Heart left ventricle (tissue), 13 donors: Measurements from ENCODE around the gene SYK.

Source experiments
- POLR2A ChIP-seq, 2 donors: fragments of 450-650 bp; IDR thresholded peaks; one replicate each; pipeline ENCODE4 v1.6.1; 2017; ENCODE audit warnings: antibody characterized with exemption in 2 of 2, mild to moderate bottlenecking in 2 of 2, moderate library complexity in 2 of 2
- TF ChIP-seq, protein P1 (sequence below), 12 donors: fragments of 200-600 bp; sonication (generic) in 4 of 12; IDR thresholded peaks; one replicate each; pipeline versions ENCODE4 v1.5.0 to v1.8.0; 2018 to 2022; ENCODE audit warnings: antibody characterized with exemption in 12 of 12, mild to moderate bottlenecking in 5 of 12
- donor health status: ischemic (EF 13 %, LVEDD 7.1; RV severe dilation, severe dysfunction).
- donor health status: DM: no; HTN: yes; CAD: no.
- donor health status: DM: no; HTN: no; CAD: no.
- donor health status: ischemic (EF 25% LVEDD 6.9; RV normal size, moderate dysfunction).
- donor health status: ischemic (EF 25% LVEDD 5.7; RV mildly dilated, moderate dysfunction).
- donor health status: ischemic (EF 35%, LVEDD 5.7; RV mildly dilated, moderate dysfunction).
- donor health status: nonischemic (EF 11% LVEDD 7.7; RV severe dilation, severe dysfunction).
- donor health status: DM: yes; HTN: yes; CAD: no.
- donor health status: PGD.
- donor health status: ischemic (EF 29% LVEDD 5.4; RV normal size, mild dysfunction).
- donor health status: nonischemic (EF 23%, LVEDD 6.1; RV moderate dilation, normal function).

DNA sequence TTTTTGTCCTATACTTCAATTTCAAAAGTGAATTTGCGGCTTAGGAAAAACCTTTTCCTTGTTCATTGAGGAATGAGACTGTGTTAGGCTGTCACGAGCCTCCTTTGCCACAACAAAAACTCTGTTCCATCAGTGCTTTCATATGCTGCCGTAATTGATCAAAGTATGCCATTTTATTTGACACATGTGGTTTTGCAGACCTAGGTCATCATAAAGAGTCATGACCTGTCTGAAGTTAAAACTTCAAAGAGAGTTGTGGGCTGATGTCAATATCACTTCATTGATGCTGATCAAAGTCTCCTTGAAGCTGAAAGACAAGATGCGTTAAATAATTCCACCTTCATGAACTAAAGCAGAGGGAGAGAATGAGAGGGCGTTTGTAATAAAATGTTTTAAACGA is 55.5 kb downstream of the SYK start:
- TF ChIP-seq, protein P1, sequence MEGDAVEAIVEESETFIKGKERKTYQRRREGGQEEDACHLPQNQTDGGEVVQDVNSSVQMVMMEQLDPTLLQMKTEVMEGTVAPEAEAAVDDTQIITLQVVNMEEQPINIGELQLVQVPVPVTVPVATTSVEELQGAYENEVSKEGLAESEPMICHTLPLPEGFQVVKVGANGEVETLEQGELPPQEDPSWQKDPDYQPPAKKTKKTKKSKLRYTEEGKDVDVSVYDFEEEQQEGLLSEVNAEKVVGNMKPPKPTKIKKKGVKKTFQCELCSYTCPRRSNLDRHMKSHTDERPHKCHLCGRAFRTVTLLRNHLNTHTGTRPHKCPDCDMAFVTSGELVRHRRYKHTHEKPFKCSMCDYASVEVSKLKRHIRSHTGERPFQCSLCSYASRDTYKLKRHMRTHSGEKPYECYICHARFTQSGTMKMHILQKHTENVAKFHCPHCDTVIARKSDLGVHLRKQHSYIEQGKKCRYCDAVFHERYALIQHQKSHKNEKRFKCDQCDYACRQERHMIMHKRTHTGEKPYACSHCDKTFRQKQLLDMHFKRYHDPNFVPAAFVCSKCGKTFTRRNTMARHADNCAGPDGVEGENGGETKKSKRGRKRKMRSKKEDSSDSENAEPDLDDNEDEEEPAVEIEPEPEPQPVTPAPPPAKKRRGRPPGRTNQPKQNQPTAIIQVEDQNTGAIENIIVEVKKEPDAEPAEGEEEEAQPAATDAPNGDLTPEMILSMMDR (IDR thresholded peaks at IDR 0.05) = no peak
- TF ChIP-seq POLR2A (IDR thresholded peaks at IDR 0.05) = no peak
